HCT116 (cell line): Measurements from ENCODE around the gene UBTD2.

Experiments used
- CTCF ChIP-seq, 3 experiments: fragments of 200-600 bp in 1 of 3; sonication (generic) in 1 of 3; IDR thresholded peaks in 2 of 3; conservative IDR thresholded peaks in 1 of 3; 2 replicates each; pipeline ENCODE4 v1.5.1; 2012 to 2017; ENCODE audit warnings: low read depth in 2 of 3, low read length in 2 of 3, antibody characterized with exemption in 1 of 3, borderline replicate concordance in 1 of 3, control low read depth in 1 of 3, mild to moderate bottlenecking in 1 of 3, mixed read lengths in 1 of 3, mixed run types in 1 of 3, moderate library complexity in 1 of 3; ENCODE audit not compliant: insufficient read depth in 1 of 3
- EZH2 ChIP-seq: fragments of 200-600 bp; sonication (generic); IDR thresholded peaks from 2 replicates; pipeline ENCODE4 v1.6.1; 2017; ENCODE audit warnings: antibody characterized with exemption, mixed run types
- EZH2phosphoT487 ChIP-seq: fragments of 200-600 bp; IDR thresholded peaks from 2 replicates; pipeline ENCODE4 v1.6.1; 2018; ENCODE audit warnings: antibody characterized with exemption, borderline replicate concordance
- JUND ChIP-seq: IDR thresholded peaks from 2 replicates; pipeline ENCODE4 v1.6.1; 2012
- MAX ChIP-seq: IDR thresholded peaks from 2 replicates; pipeline ENCODE4 v1.6.1; 2012
- POLR2A ChIP-seq: IDR thresholded peaks from 2 replicates; pipeline ENCODE4 v1.7.0; 2011; ENCODE audit warnings: borderline replicate concordance; ENCODE audit not compliant: insufficient read depth, insufficient read length; ENCODE audit errors: extremely low read depth
- POLR2AphosphoS5 ChIP-seq: IDR thresholded peaks from 2 replicates; pipeline ENCODE4 v1.6.1; 2011; ENCODE audit warnings: mild to moderate bottlenecking, low read depth, low read length, moderate library complexity
- REST ChIP-seq: IDR thresholded peaks from 2 replicates; pipeline ENCODE4 v1.6.1; 2012; ENCODE audit warnings: low read depth
- SRF ChIP-seq: IDR thresholded peaks from 2 replicates; pipeline ENCODE4 v1.6.1; 2012; ENCODE audit warnings: low read depth
- YY1 ChIP-seq: IDR thresholded peaks from 2 replicates; pipeline ENCODE4 v1.6.1; 2011; ENCODE audit warnings: low read length, low read depth, moderate library complexity, mild to moderate bottlenecking; ENCODE audit not compliant: insufficient replicate concordance; ENCODE audit errors: extremely low read depth
- ZNF274 ChIP-seq: fragments of 200-500 bp; sonication (Bioruptor generic); IDR thresholded peaks from 2 replicates; pipeline ENCODE4 v1.6.1; 2014; ENCODE audit warnings: mild to moderate bottlenecking, low read depth, low read length, inconsistent platforms

- TF ChIP-seq YY1 (no peak), EZH2phosphoT487 (no peak), POLR2AphosphoS5 (no peak), CTCF (IDR thresholded peaks at IDR 0.05 in 2 of 3, conservative IDR thresholded peaks at IDR 0.05 in 1 of 3; ENCODE audit: borderline replicate concordance in 1 of 3, insufficient read depth in 1 of 3, low read depth in 2 of 3, low read length in 2 of 3) (no peak), POLR2A (no peak), JUND (no peak), EZH2 (no peak), SRF (no peak), ZNF274 (no peak), REST (no peak), MAX (no peak)
Observed at GRCh38 chr5:172209714-172210113, 73.8 kb downstream of the UBTD2 start.
